SK-N-SH (cell line): Measurements from ENCODE around the gene MGAM2. TPM values are rescaled to one million over a fixed set of nuclear protein-coding genes. Genes with fewer than 3 reads are reported as not detected.

Experiments used
- CTCF ChIA-PET: fragments of 300-600, 350-600 bp; formaldehyde crosslinking; extraction: SDS; loops from one replicate; lab custom pipeline; 2021; lab: Yijun Ruan, JAX
- POLR2A ChIA-PET: fragments of 350-600 bp; sonication (Branson Sonifier 250); formaldehyde crosslinking; extraction: SDS; loops from one replicate; lab custom pipeline; 2020; ENCODE audit warnings: antibody characterized with exemption, inconsistent platforms; lab: Yijun Ruan, JAX
- DNase-seq: peaks from one replicate; pipeline ENCODE4 v3.0.0; 2012
- H2AFZ ChIP-seq: fragments of 200-600 bp; sonication (generic); 2 replicates; pipeline ENCODE4 v1.8.1; 2016; ENCODE audit warnings: antibody characterized with exemption, mild to moderate bottlenecking, low read depth
- H3F3A ChIP-seq: fragments of 200-600 bp; sonication (generic); replicated peaks from 2 replicates; pipeline ENCODE3; 2016; ENCODE audit warnings: antibody characterized with exemption, mild to moderate bottlenecking; ENCODE audit not compliant: insufficient read depth
- H3K27ac ChIP-seq, 2 experiments: fragments of 200-500 bp in 1 of 2; fragments of 200-600 bp in 1 of 2; sonication (Bioruptor generic) in 1 of 2; sonication (generic), shearing (Covaris generic) in 1 of 2; 2 replicates each; pipeline versions ENCODE4 v1.5.1 to v1.6.1; 2014 to 2016; ENCODE audit warnings: low read depth in 2 of 2, inconsistent platforms in 1 of 2, low read length in 1 of 2, mild to moderate bottlenecking in 1 of 2, mixed read lengths in 1 of 2
- H3K27me3 ChIP-seq: fragments of 200-600 bp; sonication (generic), shearing (Covaris generic); 2 replicates; pipeline ENCODE4 v1.6.1; 2016; ENCODE audit warnings: mixed run types; ENCODE audit not compliant: insufficient read depth
- H3K36me3 ChIP-seq, 2 experiments: fragments of 200-500 bp in 1 of 2; fragments of 200-600 bp in 1 of 2; sonication (Bioruptor generic) in 1 of 2; sonication (generic) in 1 of 2; replicated peaks in 1 of 2; 2 replicates each; pipeline versions ENCODE3 to v1.5.1; 2014 to 2016; ENCODE audit warnings: low read length in 1 of 2, mild to moderate bottlenecking in 1 of 2; ENCODE audit not compliant: insufficient read depth in 2 of 2, control insufficient read depth in 1 of 2
- H3K4me1 ChIP-seq, 2 experiments: fragments of 200-500 bp in 1 of 2; fragments of 200-600 bp in 1 of 2; sonication (Bioruptor generic) in 1 of 2; sonication (generic), shearing (Covaris generic) in 1 of 2; 2 replicates each; pipeline versions ENCODE4 v1.5.1 to v1.6.1; 2014 to 2016; ENCODE audit warnings: low read depth in 1 of 2, low read length in 1 of 2, mixed run types in 1 of 2; ENCODE audit not compliant: insufficient read depth in 2 of 2, control insufficient read depth in 1 of 2
- H3K4me2 ChIP-seq: fragments of 200-600 bp; sonication (generic), shearing (Covaris generic); 2 replicates; pipeline ENCODE4 v1.6.1; 2017; ENCODE audit warnings: mixed run types
- H3K4me3 ChIP-seq, 2 experiments: fragments of 200-500 bp in 1 of 2; fragments of 200-600 bp in 1 of 2; sonication (Bioruptor generic) in 1 of 2; sonication (generic), shearing (Covaris generic) in 1 of 2; 2 replicates each; pipeline versions ENCODE4 v1.5.1 to v1.8.1; 2014 to 2016; ENCODE audit warnings: low read depth in 2 of 2, inconsistent platforms in 1 of 2, low read length in 1 of 2, mild to moderate bottlenecking in 1 of 2, mixed read lengths in 1 of 2, moderate library complexity in 1 of 2
- H3K79me2 ChIP-seq: fragments of 200-600 bp; sonication (generic); 2 replicates; pipeline ENCODE4 v1.8.1; 2017; ENCODE audit warnings: mild to moderate bottlenecking; ENCODE audit not compliant: insufficient read depth
- H3K9ac ChIP-seq: fragments of 200-600 bp; sonication (generic); 2 replicates; pipeline ENCODE4 v1.6.1; 2017; ENCODE audit warnings: mixed run types
- H3K9me2 ChIP-seq: fragments of 200-600 bp; sonication (generic); 2 replicates; pipeline ENCODE4 v1.6.1; 2017; ENCODE audit warnings: mixed run types
- H3K9me3 ChIP-seq: fragments of 200-600 bp; sonication (generic); 2 replicates; pipeline ENCODE4 v1.6.1; 2017; ENCODE audit warnings: mixed run types, mild to moderate bottlenecking, moderate library complexity
- H4K20me1 ChIP-seq: fragments of 200-600 bp; sonication (generic); 2 replicates; pipeline ENCODE4 v1.6.1; 2017; ENCODE audit warnings: mild to moderate bottlenecking, mixed run types; ENCODE audit not compliant: insufficient read depth
- CHD2 ChIP-seq: fragments of 150-350 bp; IDR thresholded peaks from 2 replicates; pipeline ENCODE4 v1.6.1; 2018; ENCODE audit warnings: low read length; ENCODE audit not compliant: partially characterized antibody
- EP300 ChIP-seq, 2 experiments: IDR thresholded peaks; 2 replicates each; pipeline versions ENCODE4 v1.4.0 to v1.6.1; 2012; ENCODE audit warnings: borderline replicate concordance in 1 of 2, low read depth in 1 of 2, low read length in 1 of 2
- EZH2phosphoT487 ChIP-seq: fragments of 200-600 bp; sonication (generic); IDR thresholded peaks from 2 replicates; pipeline ENCODE4 v1.6.1; 2017; ENCODE audit warnings: low read depth, mixed run types, mild to moderate bottlenecking, antibody characterized with exemption, moderate library complexity, borderline replicate concordance
- FOSL2 ChIP-seq: IDR thresholded peaks from 2 replicates; pipeline ENCODE4 v1.4.0; 2012; ENCODE audit warnings: low read depth, mild to moderate bottlenecking, moderate library complexity, borderline replicate concordance
- FOXJ3 ChIP-seq: sonication (generic); formaldehyde crosslinking; IDR thresholded peaks from 2 replicates; pipeline ENCODE4 v1.5.1; 2020; ENCODE audit warnings: mild to moderate bottlenecking, missing genetic modification reagents
- GABPA ChIP-seq: IDR thresholded peaks from 2 replicates; pipeline ENCODE4 v1.4.0; 2012; ENCODE audit warnings: low read depth, mild to moderate bottlenecking
- IRF3 ChIP-seq: fragments of 150-350 bp; IDR thresholded peaks from 2 replicates; pipeline ENCODE4 v1.6.1; 2016; ENCODE audit warnings: mild to moderate bottlenecking, low read depth, low read length
- MEF2A ChIP-seq: IDR thresholded peaks from 2 replicates; pipeline ENCODE4 v1.4.0; 2012; ENCODE audit warnings: low read depth, borderline replicate concordance
- PBX3 ChIP-seq: IDR thresholded peaks from 2 replicates; pipeline ENCODE4; 2012
- REST ChIP-seq: IDR thresholded peaks from 2 replicates; pipeline ENCODE4 v1.6.1; 2012; ENCODE audit warnings: mild to moderate bottlenecking, low read depth, low read length, moderate library complexity
- RFX5 ChIP-seq: IDR thresholded peaks from 2 replicates; pipeline ENCODE4 v1.6.1; 2012; ENCODE audit warnings: mild to moderate bottlenecking, improper control_type of control experiment, low read length
- RXRA ChIP-seq: IDR thresholded peaks from 2 replicates; pipeline ENCODE4 v1.4.0; 2012; ENCODE audit warnings: low read depth, mild to moderate bottlenecking, borderline replicate concordance
- SIN3A ChIP-seq: IDR thresholded peaks from 2 replicates; pipeline ENCODE4 v1.6.1; 2012; ENCODE audit warnings: low read depth, mild to moderate bottlenecking, low read length, moderate library complexity, borderline replicate concordance
- SMC3 ChIP-seq: IDR thresholded peaks from 2 replicates; pipeline ENCODE4 v1.6.1; 2012; ENCODE audit warnings: low read depth, low read length, improper control_type of control experiment
- TAF1 ChIP-seq: IDR thresholded peaks from 2 replicates; pipeline ENCODE4 v1.6.1; 2012; ENCODE audit warnings: low read depth, mild to moderate bottlenecking, low read length, moderate library complexity, borderline replicate concordance
- USF1 ChIP-seq: IDR thresholded peaks from 2 replicates; pipeline ENCODE4 v1.4.0; 2012; ENCODE audit warnings: low read depth, borderline replicate concordance
- ZBTB33 ChIP-seq: IDR thresholded peaks from 2 replicates; pipeline ENCODE4 v1.4.0; 2012; ENCODE audit warnings: low read depth, borderline replicate concordance
- WGBS: methylation state at CpG from one replicate; pipeline ENCODE4 v1.1.6; 2017; ENCODE audit warnings: low lambda C conversion rate; 5-methylcytosine and 5-hydroxymethylcytosine counted together
- polyA plus RNA-seq, 3 experiments: library from polyadenylated mRNA; depleted of rRNA; stranded (reverse); fragments of >200 nt; gene quantifications; 2 replicates each; pipeline ENCODE4 v1.2.3, GENCODE V29; 2012

The MGAM2 gene
- polyA plus RNA-seq, 1 of the 3 experiments (the other 2 are of a cell fraction): not detected

- Histone ChIP-seq H3K79me2 (no peaks in the 10 kb centered on the region), H3K27me3 (peaks cover 29% of the 10 kb centered on the region; the same call in 1 of the 2 replicates), H4K20me1 (no peaks in the 10 kb centered on the region), H3K4me1 (no peaks in the 10 kb centered on the region), H3K4me3 (no peak overlapping the region), H3K27ac (no peak overlapping the region), H3K36me3 (no peaks in the 10 kb centered on the region), H3K4me2 (no peak overlapping the region)
- DNase-seq: no peak
- ChIA-PET POLR2A (no interaction called here), CTCF (no interaction called here)
- TF ChIP-seq MEF2A (no peak), IRF3 (no peak), FOSL2 (no peak), RFX5 (no peak), FOXJ3 (CRISPR knock-in tag) (no peak), SMC3 (no peak), RXRA (no peak), PBX3 (no peak), EZH2phosphoT487 (no peak), REST (no peak)
- TF ChIP-seq, all 33 proteins: peak for 0
- Histone ChIP-seq H3K9ac (no peak overlapping the region), H3K9me2 (no peaks in the 10 kb centered on the region), H3F3A (no peaks in the 10 kb centered on the region), H2AFZ (no peak overlapping the region), H3K9me3 (no peaks in the 10 kb centered on the region)
- WGBS: 13% methylated on average over 3 of the region's 3 CpGs
These were observed 2.7 kb downstream of the MGAM2 start for GRCh38 chr7:142114207-142114606.

- Histone ChIP-seq H3K4me2 (no peak overlapping the region), H3K27ac (no peak overlapping the region), H3K9ac (no peak overlapping the region), H3K9me2 (no peaks in the 10 kb centered on the region), H3K27me3 (peaks cover 34% of the 10 kb centered on the region; the same call in 1 of the 2 replicates), H3F3A (no peaks in the 10 kb centered on the region), H2AFZ (no peak overlapping the region), H3K4me1 (no peaks in the 10 kb centered on the region), H3K36me3 (no peaks in the 10 kb centered on the region), H3K4me3 (no peak overlapping the region), H3K79me2 (no peaks in the 10 kb centered on the region), H4K20me1 (no peaks in the 10 kb centered on the region), H3K9me3 (no peaks in the 10 kb centered on the region)
- ChIA-PET CTCF (no interaction called here), POLR2A (no interaction called here)
- WGBS: 15% methylated on average over 4 of the region's 4 CpGs
- DNase-seq: no peak
- no peak for TF ChIP-seq EP300 (IDR thresholded peaks at IDR 0.05; ENCODE audit: borderline replicate concordance in 1 of 2, low read depth in 1 of 2, low read length in 1 of 2)
- no peak for TF ChIP-seq RFX5
- no peak for TF ChIP-seq EZH2phosphoT487
- no peak for TF ChIP-seq GABPA
- TF ChIP-seq TAF1: no peak
- no peak for TF ChIP-seq USF1
- TF ChIP-seq ZBTB33: no peak
- TF ChIP-seq IRF3: no peak
- TF ChIP-seq SIN3A: no peak
- no peak for TF ChIP-seq FOXJ3 (CRISPR knock-in tag)
- no peak for TF ChIP-seq CHD2
These were observed 9.0 kb downstream of the MGAM2 start for GRCh38 chr7:142120524-142120923.
